ENCODE data around the gene EFCAB5. TPM values are rescaled to one million over a fixed set of nuclear protein-coding genes. Genes with fewer than 3 reads are reported as not detected.
A peak's percentile ranks its signal among the peaks of the same experiment; 100 is the strongest.

EFCAB5 gene
- total RNA-seq, 1 experiment from 2014 or later, result 0.39 TPM

- peak; percentile 62 for ATAC-seq
- DNase-seq (ENCODE audit: low read depth, low spot score), result no peak
- no peak overlapping the region for H3K4me3 ChIP-seq (ENCODE audit: low read depth in 2 of 2, low read length in 2 of 2)
- ChIA-PET CTCF (interaction anchor here (0.5 to 1.1 kb wide), 3 partner anchors 8 to 157 kb away, joined by 3 read pairs; no protein-coding TSS in a partner anchor), POLR2A (interaction anchor here (1.4 kb wide), 1 partner anchor 8 kb away, joined by 5 read pairs; no protein-coding TSS in a partner anchor)
- intact Hi-C loops (cut with micrococcal nuclease; ENCODE audit: unreplicated experiment), result no loop called here
- no peaks in the 10 kb centered on the region for H3K9me3 ChIP-seq (ENCODE audit: control insufficient read depth, insufficient read depth, low read depth, low read length)
- BruUV-seq (replicated peaks), result no TSS peak
- in situ Hi-C loops (cut with HindIII; ENCODE audit: low pct_unique_long_range_greater_than_20kb, low sequenced_read_pairs), result no loop called here
- H3K36me3 ChIP-seq (ENCODE audit: control insufficient read depth, insufficient read depth, low read length), result peaks cover 2% of the 10 kb centered on the region
- no peaks in the 10 kb centered on the region for H3K27me3 ChIP-seq (ENCODE audit: control insufficient read depth, insufficient read depth, low read length)
- peak overlapping the region; percentile 73 for H3K27ac ChIP-seq (ENCODE audit: low read length)
- no peak for TF ChIP-seq SIN3A (IDR thresholded peaks at IDR 0.05; ENCODE audit: borderline replicate concordance, insufficient read depth, low read depth, low read length)
- no peak for TF ChIP-seq REST (IDR thresholded peaks at IDR 0.05; ENCODE audit: insufficient read depth in 1 of 2, low read depth in 2 of 2, low read length in 1 of 2)
- no peak for TF ChIP-seq TCF7L2 (IDR thresholded peaks at IDR 0.05; ENCODE audit: low read depth, low read length)
- TF ChIP-seq CTCF (IDR thresholded peaks at IDR 0.05), result no peak
- peak; percentile 49; the same call in 1 of the 2 replicates for TF ChIP-seq POLR2AphosphoS5 (IDR thresholded peaks at IDR 0.05; ENCODE audit: low read depth, low read length)
- peaks cover 19% of the 10 kb centered on the region for H3K4me1 ChIP-seq (ENCODE audit: control insufficient read depth, insufficient read depth, low read length)
Measured at GRCh38 chr17:30113213-30113612, 171.8 kb downstream of the EFCAB5 start.

- DNase-seq (ENCODE audit: low read depth, low spot score), result no peak
- TF ChIP-seq SIN3A (IDR thresholded peaks at IDR 0.05; ENCODE audit: borderline replicate concordance, insufficient read depth, low read depth, low read length) (no peak), POLR2AphosphoS5 (IDR thresholded peaks at IDR 0.05; ENCODE audit: low read depth, low read length) (no peak), REST (IDR thresholded peaks at IDR 0.05; ENCODE audit: insufficient read depth in 1 of 2, low read depth in 2 of 2, low read length in 1 of 2) (0 out of 4 replicates have a peak, but pooled peaks of 1 of the 2 experiments have one; percentile 0), CTCF (IDR thresholded peaks at IDR 0.05) (no peak), TCF7L2 (IDR thresholded peaks at IDR 0.05; ENCODE audit: low read depth, low read length) (no peak)
- TSS peak; percentile 99 for BruUV-seq (replicated peaks)
- CTCF ChIA-PET, result no interaction called here
- peak overlapping the region; percentile 99 for H3K27ac ChIP-seq (ENCODE audit: low read length)
- H3K4me3 ChIP-seq (ENCODE audit: low read depth in 2 of 2, low read length in 2 of 2), result peak overlapping the region; percentile 79 to 99
- ATAC-seq, result peak; percentile 35
- POLR2A ChIA-PET, result no interaction called here
- in situ Hi-C loops (cut with HindIII; ENCODE audit: low pct_unique_long_range_greater_than_20kb, low sequenced_read_pairs) (no loop called here), intact Hi-C loops (cut with micrococcal nuclease; ENCODE audit: unreplicated experiment) (no loop called here)
- no peaks in the 10 kb centered on the region for H3K9me3 ChIP-seq (ENCODE audit: control insufficient read depth, insufficient read depth, low read depth, low read length)
- no peaks in the 10 kb centered on the region for H3K27me3 ChIP-seq (ENCODE audit: control insufficient read depth, insufficient read depth, low read length)
- peaks cover 24% of the 10 kb centered on the region for H3K4me1 ChIP-seq (ENCODE audit: control insufficient read depth, insufficient read depth, low read length)
- peaks cover 16% of the 10 kb centered on the region for H3K36me3 ChIP-seq (ENCODE audit: control insufficient read depth, insufficient read depth, low read length)
Measured at GRCh38 chr17:30116345-30116660, 174.9 kb downstream of the EFCAB5 start.
